ENCODE measurements around the gene CRIP1. TPM values are rescaled to one million over a fixed set of nuclear protein-coding genes. Genes with fewer than 3 reads are reported as not detected.

Gene CRIP1
- total and polyA plus RNA-seq, 10 of the 15 experiments (the other 5 are each of a cell fraction or from before 2014, with no cell fraction given): 66.8 to 259 (median 154) TPM

DNA sequence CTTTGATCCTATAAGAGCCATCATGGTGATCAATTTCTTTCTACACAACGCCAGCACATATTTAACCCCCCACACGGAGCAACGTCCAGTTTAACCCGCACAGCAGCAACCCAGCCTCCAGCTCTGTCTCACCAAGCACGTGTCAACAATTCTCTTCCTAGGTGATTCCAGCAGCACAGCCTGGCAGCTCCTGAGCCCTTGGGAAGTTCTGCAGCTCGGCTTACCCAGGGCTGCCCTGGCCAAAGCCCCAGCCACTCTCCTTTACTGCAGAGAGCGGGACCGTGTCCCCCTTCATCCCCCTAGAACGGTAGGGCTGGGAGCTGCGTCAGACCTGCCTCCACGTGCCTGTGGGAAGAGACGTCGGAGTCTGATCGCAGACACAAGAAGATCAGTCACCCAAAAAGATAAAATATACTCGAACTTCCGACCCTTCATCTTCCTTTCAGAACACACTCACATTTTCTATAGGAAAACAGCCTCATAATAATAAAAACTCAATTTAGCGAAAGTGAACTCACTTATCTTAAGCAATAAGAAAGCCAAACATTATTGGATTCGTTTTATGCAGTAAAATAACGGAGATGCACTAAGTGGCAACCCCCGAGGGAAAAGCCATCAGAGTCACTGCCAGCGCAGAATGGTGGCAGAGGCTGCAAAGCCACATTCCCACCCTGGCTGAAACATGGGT, 47.3 kb downstream of the CRIP1 start:
- in situ Hi-C loops (cut with MboI) (loop anchor here (10.0 kb wide), 2 partner anchors 471 to 631 kb away; no protein-coding TSS in a partner anchor), intact Hi-C loops (cut with micrococcal nuclease; ENCODE audit: unreplicated experiment) (loop anchor here (2.0 to 10.0 kb wide), 3 partner anchors 163 to 881 kb away; no protein-coding TSS in a partner anchor)
- no peak for ATAC-seq
- ChIA-PET CTCF (interaction anchor here (1.0 to 3.0 kb wide), 6 partner anchors 10 to 884 kb away, joined by 3 to 17 read pairs (median 6); no protein-coding TSS in a partner anchor), RAD21 (ENCODE audit: unreplicated experiment) (interaction anchor here (0.9 kb wide), 1 partner anchor 163 kb away, joined by 4 read pairs; no protein-coding TSS in a partner anchor), SMC1A (ENCODE audit: uncharacterized antibody, unreplicated experiment) (no interaction called here), POLR2A (no interaction called here)
- Histone ChIP-seq H3K27me3 (replicated peaks in 1 of 2; ENCODE audit: control insufficient read depth in 2 of 2, insufficient read depth in 2 of 2, low read length in 1 of 2) (peaks cover 0 to 2% of the 10 kb centered on the region in 2 experiments; a peak in 3 of 4 replicates), H2AFZ (ENCODE audit: control insufficient read depth, low read depth, low read length) (no peak overlapping the region), H4K20me1 (ENCODE audit: control insufficient read depth, insufficient read depth) (no peaks in the 10 kb centered on the region), H3K4me1 (ENCODE audit: control insufficient read depth, insufficient read depth, low read length) (peaks cover under 1% of the 10 kb centered on the region), H3K79me2 (ENCODE audit: control insufficient read depth, insufficient read depth, low read length) (no peaks in the 10 kb centered on the region), H3K36me3 (ENCODE audit: control insufficient read depth in 2 of 2, insufficient read depth in 2 of 2, low read length in 1 of 2) (no peaks in the 10 kb centered on the region), H3K9me3 (replicated peaks; ENCODE audit: control insufficient read depth, insufficient read depth, low read length) (no peaks in the 10 kb centered on the region), H3K4me2 (ENCODE audit: control insufficient read depth, insufficient read depth) (no peak overlapping the region), H3K9ac (ENCODE audit: control insufficient read depth, insufficient read depth, low read length) (no peak overlapping the region), H3K27ac (ENCODE audit: control insufficient read depth, insufficient read depth) (no peak overlapping the region), H3K4me3 (no peak overlapping the region)
- no peak for DNase-seq (ENCODE audit: low read depth, low spot score)
- BruUV-seq (replicated peaks): no TSS peak
- TF ChIP-seq CHD2 (IDR thresholded peaks at IDR 0.05; ENCODE audit: borderline replicate concordance, low read depth, low read length) (no peak), ZBED1 (IDR thresholded peaks at IDR 0.05; ENCODE audit: borderline replicate concordance) (no peak), ESRRA (IDR thresholded peaks at IDR 0.05; ENCODE audit: low read length) (no peak), HCFC1 (IDR thresholded peaks at IDR 0.05; ENCODE audit: low read length) (no peak), BCL11A (IDR thresholded peaks at IDR 0.05; ENCODE audit: low read depth, low read length) (no peak), IRF5 (IDR thresholded peaks at IDR 0.05; ENCODE audit: borderline replicate concordance) (no peak), SUPT20H (IDR thresholded peaks at IDR 0.05; ENCODE audit: borderline replicate concordance, control insufficient read depth, low read depth, low read length) (no peak), ATF7 (IDR thresholded peaks at IDR 0.05; ENCODE audit: low read depth) (no peak), ASH2L (IDR thresholded peaks at IDR 0.05; ENCODE audit: borderline replicate concordance, low read depth) (no peak), CBX5 (IDR thresholded peaks at IDR 0.05; ENCODE audit: low read depth) (no peak), SUZ12 (IDR thresholded peaks at IDR 0.05; ENCODE audit: unreplicated experiment) (no peak), TCF12 (IDR thresholded peaks at IDR 0.05; ENCODE audit: low read depth, low read length) (no peak), EGR1 (IDR thresholded peaks at IDR 0.05; ENCODE audit: borderline replicate concordance in 1 of 2, low read depth in 2 of 2, low read length in 2 of 2) (no peak), NFYB (IDR thresholded peaks at IDR 0.05; ENCODE audit: insufficient read depth, low read depth, low read length) (no peak), PAX5 (IDR thresholded peaks at IDR 0.05; ENCODE audit: borderline replicate concordance, low read depth, low read length) (no peak), CHD1 (IDR thresholded peaks at IDR 0.05; ENCODE audit: low read depth, low read length) (no peak)
- TF ChIP-seq, protein P1, sequence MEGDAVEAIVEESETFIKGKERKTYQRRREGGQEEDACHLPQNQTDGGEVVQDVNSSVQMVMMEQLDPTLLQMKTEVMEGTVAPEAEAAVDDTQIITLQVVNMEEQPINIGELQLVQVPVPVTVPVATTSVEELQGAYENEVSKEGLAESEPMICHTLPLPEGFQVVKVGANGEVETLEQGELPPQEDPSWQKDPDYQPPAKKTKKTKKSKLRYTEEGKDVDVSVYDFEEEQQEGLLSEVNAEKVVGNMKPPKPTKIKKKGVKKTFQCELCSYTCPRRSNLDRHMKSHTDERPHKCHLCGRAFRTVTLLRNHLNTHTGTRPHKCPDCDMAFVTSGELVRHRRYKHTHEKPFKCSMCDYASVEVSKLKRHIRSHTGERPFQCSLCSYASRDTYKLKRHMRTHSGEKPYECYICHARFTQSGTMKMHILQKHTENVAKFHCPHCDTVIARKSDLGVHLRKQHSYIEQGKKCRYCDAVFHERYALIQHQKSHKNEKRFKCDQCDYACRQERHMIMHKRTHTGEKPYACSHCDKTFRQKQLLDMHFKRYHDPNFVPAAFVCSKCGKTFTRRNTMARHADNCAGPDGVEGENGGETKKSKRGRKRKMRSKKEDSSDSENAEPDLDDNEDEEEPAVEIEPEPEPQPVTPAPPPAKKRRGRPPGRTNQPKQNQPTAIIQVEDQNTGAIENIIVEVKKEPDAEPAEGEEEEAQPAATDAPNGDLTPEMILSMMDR (IDR thresholded peaks at IDR 0.05 in 2 of 3, conservative IDR thresholded peaks at IDR 0.05 in 1 of 3; ENCODE audit: control insufficient read depth in 2 of 3, extremely low read depth in 1 of 3, insufficient read depth in 1 of 3, low read depth in 3 of 3, low read length in 3 of 3): no peak
- TF ChIP-seq, protein P2, sequence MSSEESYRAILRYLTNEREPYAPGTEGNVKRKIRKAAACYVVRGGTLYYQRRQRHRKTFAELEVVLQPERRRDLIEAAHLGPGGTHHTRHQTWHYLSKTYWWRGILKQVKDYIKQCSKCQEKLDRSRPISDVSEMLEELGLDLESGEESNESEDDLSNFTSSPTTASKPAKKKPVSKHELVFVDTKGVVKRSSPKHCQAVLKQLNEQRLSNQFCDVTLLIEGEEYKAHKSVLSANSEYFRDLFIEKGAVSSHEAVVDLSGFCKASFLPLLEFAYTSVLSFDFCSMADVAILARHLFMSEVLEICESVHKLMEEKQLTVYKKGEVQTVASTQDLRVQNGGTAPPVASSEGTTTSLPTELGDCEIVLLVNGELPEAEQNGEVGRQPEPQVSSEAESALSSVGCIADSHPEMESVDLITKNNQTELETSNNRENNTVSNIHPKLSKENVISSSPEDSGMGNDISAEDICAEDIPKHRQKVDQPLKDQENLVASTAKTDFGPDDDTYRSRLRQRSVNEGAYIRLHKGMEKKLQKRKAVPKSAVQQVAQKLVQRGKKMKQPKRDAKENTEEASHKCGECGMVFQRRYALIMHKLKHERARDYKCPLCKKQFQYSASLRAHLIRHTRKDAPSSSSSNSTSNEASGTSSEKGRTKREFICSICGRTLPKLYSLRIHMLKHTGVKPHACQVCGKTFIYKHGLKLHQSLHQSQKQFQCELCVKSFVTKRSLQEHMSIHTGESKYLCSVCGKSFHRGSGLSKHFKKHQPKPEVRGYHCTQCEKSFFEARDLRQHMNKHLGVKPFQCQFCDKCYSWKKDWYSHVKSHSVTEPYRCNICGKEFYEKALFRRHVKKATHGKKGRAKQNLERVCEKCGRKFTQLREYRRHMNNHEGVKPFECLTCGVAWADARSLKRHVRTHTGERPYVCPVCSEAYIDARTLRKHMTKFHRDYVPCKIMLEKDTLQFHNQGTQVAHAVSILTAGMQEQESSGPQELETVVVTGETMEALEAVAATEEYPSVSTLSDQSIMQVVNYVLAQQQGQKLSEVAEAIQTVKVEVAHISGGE (CRISPR knock-in tag; IDR thresholded peaks at IDR 0.05): no peak
- WGBS (ENCODE audit: insufficient coverage, insufficient replicate concordance, low lambda C conversion rate, missing lambda C conversion rate): 65% methylated on average over 21 of the region's 21 CpGs
- no peak for FAIRE-seq

Measured in GM12878 (cell line).